ENCODE results near the gene PRF1.

The PRF1 gene

DNA sequence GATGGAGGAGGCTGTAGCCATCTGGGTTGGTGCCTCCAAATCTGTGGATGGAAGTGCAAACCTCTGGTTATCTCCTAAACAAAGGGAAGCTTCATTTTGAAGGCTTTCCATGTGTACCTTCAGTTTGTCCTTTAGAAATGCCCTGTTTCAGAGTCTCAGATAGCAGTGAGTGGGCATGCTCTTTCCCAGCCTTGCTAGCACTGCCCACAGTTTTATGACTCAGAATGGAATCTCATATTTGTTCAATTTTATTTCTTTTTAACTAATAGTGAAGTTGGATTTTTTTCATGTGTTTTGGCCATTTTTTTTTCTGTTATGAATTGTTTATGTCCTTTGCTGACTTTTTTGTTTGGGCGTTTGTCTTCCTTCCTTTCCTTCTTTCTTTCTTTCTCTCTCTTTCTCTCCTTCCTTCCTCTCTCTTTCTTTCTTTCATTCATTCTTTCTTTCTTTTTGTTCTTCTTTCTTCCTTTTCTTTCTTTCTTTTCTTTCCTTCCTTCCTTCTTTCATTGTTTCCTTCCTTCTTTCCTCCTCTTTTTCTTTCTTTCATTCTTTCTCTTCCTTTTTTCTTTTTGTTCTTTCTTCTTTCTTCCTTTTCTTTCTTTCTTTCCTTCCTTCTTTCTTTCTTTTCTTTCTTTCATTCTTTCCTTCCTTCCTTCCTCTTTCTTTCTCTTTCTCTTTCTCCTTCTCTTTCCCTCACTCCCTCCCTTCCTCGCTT lies 25.6 kb downstream of the PRF1 start:
- TF ChIP-seq, protein P1, sequence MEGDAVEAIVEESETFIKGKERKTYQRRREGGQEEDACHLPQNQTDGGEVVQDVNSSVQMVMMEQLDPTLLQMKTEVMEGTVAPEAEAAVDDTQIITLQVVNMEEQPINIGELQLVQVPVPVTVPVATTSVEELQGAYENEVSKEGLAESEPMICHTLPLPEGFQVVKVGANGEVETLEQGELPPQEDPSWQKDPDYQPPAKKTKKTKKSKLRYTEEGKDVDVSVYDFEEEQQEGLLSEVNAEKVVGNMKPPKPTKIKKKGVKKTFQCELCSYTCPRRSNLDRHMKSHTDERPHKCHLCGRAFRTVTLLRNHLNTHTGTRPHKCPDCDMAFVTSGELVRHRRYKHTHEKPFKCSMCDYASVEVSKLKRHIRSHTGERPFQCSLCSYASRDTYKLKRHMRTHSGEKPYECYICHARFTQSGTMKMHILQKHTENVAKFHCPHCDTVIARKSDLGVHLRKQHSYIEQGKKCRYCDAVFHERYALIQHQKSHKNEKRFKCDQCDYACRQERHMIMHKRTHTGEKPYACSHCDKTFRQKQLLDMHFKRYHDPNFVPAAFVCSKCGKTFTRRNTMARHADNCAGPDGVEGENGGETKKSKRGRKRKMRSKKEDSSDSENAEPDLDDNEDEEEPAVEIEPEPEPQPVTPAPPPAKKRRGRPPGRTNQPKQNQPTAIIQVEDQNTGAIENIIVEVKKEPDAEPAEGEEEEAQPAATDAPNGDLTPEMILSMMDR (IDR thresholded peaks at IDR 0.05; ENCODE audit: low read depth, low read length), result no peak

DNA sequence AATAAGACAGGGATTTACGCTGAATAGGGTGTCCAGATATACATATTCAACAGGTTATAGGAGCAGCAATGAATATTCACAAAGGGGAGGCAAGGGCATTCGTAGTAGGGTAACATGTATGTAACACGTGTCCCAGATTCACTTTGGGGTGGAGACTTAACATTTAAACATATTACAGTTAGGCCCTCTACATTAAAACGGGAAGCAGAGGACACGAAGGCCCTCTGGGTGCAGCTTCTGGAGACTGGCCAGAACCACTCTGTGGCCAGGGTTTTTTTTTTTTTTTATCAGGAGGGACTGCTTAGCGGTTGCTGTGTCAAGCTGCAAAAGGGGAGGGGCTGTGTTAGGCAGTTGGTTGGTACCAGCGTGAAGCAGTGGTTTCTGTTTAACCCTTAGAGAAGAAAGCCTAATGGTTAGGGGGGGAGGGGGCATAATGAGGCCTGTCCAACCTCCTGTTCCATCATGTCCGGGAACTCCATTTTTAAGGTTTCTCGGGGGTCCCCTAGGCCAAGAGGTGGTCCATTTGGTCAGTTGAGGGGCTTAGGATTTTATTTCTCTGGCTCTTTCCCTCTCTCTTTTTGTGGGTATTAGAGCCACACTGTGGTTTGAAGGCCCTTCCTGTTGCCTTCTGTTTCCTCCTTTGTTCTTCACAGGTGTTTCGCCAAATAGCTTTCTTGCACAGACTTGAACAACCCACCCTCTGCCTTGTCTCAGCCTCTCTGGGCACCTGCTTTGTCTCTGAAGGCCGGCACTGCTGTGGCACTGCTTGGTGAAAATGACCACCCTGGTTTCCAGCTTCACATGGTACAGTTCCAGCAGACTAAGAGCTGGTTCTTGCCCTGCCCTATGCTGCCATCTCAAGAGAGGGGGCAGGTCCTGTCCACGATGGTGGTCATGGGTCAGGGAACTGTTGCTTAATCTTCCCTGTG lies 26.4 kb downstream of the PRF1 start:
- H3K4me3 ChIP-seq (ENCODE audit: low read depth, low read length), result no peak overlapping the region
- TF ChIP-seq, protein P1 (IDR thresholded peaks at IDR 0.05; ENCODE audit: low read depth, low read length), result no peak

More for the DNA sequence above, 25.6 kb downstream of the PRF1 start:
- H3K4me3 ChIP-seq (ENCODE audit: low read depth, low read length), result no peak overlapping the region

DNA sequence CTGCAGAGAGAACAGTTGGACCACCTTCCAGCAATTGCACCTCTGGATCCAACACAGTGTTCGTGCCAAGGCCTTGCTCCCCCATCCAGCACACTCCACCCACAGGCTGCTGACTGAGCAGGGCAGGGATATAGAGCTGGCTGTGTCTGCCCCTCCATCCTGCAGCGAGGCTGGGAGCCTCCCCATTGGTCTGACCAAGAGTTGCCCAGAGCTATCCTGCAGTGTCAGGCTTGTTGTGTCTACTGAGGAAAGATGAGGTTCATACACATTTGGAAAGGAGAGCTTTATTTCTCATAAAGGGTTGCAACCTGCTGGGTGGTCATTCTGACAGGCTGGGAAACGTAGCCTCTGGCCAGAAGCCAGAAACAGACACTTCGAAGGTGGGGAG lies 27.1 kb downstream of the PRF1 start:
- TF ChIP-seq, protein P1 (IDR thresholded peaks at IDR 0.05; ENCODE audit: low read depth, low read length), result no peak
- H3K4me3 ChIP-seq (ENCODE audit: low read depth, low read length), result no peak overlapping the region

DNA sequence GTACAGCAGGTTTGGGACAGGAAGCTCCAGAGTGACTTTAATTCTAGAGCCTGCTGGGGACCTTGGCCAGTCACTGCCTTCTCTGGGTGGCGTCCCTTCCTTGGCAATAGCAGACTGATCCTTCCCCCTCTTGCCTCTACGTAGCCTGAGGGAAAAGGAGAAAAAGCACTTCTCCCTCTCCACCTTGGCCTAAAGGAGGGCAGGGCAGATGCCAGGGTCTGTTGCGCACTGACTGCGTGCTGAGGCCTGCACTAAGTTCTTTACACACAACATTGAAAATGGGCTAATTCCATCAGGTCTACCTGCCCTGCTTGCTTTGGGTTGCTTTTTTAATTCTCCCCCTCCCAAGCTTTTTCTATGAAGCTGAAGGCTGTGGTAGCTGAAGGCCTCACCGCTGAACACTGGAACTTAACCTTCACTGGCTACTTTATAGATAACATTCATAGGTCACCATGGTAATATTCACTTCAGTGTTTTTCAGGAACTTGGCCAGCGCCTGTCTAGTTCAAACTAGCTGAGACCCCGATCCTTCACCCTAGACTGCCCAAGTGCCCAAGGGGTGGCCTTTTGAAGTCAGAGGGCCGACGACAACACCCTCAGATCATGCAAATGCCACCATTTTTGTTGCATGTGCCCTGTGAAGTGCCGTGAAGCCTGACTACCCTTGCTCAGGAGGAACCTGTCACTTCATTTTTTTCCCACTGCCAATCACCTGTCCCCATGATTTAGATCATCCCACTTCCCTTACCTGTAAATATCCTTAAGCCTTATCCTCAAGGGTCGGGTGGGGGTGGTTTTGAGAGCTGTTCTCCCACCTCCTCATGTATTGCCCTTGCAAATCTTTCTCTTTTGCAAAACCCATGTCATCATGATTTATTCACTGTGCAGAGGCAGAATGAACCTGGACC lies 28.7 kb downstream of the PRF1 start:
- TF ChIP-seq, protein P1 (IDR thresholded peaks at IDR 0.05; ENCODE audit: low read depth, low read length), result no peak
- no peak overlapping the region for H3K4me3 ChIP-seq (ENCODE audit: low read depth, low read length)

DNA sequence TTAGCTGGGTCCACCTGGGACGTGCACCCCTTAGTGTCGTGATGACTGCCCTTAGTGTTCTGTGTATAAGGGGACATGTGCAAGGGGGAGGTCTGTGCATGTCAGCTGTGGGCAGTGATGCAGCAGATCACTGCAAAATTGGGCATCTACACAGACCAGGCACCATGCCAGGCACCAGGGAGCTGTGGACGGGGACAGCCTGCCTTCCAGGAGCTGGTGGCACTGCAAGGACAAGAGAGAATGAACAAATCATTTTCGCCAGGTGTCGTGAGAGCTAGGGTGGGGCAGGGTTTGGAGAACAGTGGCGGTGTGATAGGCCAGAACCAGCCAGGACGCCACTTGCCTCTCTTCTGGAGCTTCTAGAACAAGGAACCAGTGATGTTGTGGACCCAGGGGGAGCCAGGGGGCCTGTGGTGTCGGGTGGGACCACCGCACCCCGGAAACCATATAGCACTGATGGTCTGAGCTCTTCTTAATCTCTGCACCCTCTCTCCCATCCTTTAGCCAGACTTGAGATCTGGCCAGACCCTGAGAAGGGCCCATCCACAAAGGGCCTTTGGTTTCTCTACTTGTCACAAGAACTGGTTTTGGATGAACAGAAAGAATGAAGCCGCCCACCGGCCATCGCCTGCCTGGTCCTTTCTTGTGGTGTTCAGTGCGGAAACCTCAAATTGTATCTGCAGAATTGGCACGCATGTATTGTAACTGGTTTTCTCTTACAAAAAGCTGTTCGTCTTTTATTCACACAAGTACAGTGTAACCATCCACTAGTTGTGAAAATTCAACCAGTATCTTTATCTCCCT lies 30.7 kb downstream of the PRF1 start:
- TF ChIP-seq, protein P1 (IDR thresholded peaks at IDR 0.05; ENCODE audit: low read depth, low read length), result no peak

DNA sequence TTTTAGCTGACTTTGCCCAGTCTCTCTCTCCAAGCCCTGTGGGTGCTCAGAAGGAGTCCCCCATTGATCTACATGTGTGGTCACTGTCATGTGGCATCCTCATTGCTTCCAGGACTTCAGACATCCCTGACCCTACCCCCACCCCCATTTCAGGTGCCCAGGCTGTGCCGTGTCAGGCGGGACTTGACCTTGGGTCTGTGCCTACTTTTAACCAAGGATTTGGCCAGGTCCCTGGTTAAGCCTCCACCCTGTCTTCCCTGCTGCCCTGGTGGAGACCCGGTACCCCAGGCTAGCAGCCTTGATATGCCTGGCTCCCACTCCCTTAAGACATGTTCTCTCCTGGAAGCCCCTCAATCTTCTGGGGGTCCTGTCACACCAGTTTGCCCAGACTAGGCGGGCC lies 31.3 kb downstream of the PRF1 start:
- TF ChIP-seq, protein P1 (IDR thresholded peaks at IDR 0.05; ENCODE audit: low read depth, low read length), result no peak
- H3K4me3 ChIP-seq (ENCODE audit: low read depth, low read length), result no peak overlapping the region

More for the DNA sequence above, 30.7 kb downstream of the PRF1 start:
- no peak overlapping the region for H3K4me3 ChIP-seq (ENCODE audit: low read depth, low read length)
